ENCODE results near the gene BMP8A.
"Not testable (repeated sequence)": the region's sequence is repeated elsewhere in the genome, so short reads cannot be mapped to it uniquely, and the experiment has no call there.

BMP8A gene

GRCh38 chr1:39470040-39470439 is 21.4 kb upstream of the BMP8A start:
- Histone ChIP-seq H3K27me3 (ENCODE audit: low read length) (no peaks in the 10 kb centered on the region), H3K4me3 (ENCODE audit: insufficient read depth, low read length, poor library complexity, severe bottlenecking) (no peak overlapping the region), H3K79me2 (ENCODE audit: insufficient read depth, low read length) (no peaks in the 10 kb centered on the region), H3K36me3 (ENCODE audit: low read length) (peaks cover 17% of the 10 kb centered on the region; the same call in 1 of the 2 replicates), H3K9me3 (ENCODE audit: insufficient read depth, low read length) (no peaks in the 10 kb centered on the region), H3K27ac (ENCODE audit: low read depth, low read length) (no peak overlapping the region), H3K9ac (ENCODE audit: low read length) (no peak overlapping the region), H2AFZ (ENCODE audit: low read depth, low read length, severe bottlenecking) (no peak overlapping the region), H3F3A (ENCODE audit: insufficient read depth) (no peaks in the 10 kb centered on the region), H4K20me1 (ENCODE audit: low read depth, low read length) (no peaks in the 10 kb centered on the region), H3K4me2 (ENCODE audit: low read depth, low read length, poor library complexity, severe bottlenecking) (no peak overlapping the region), H3K9me2 (replicated peaks; ENCODE audit: insufficient read depth, low read length) (no peaks in the 10 kb centered on the region)
- no peak for TF ChIP-seq EZH2phosphoT487 (conservative IDR thresholded peaks at IDR 0.05; ENCODE audit: low read length)

- no peaks in the 10 kb centered on the region for H3K9me3 ChIP-seq (ENCODE audit: insufficient read depth, low read length)
- H3F3A ChIP-seq (ENCODE audit: insufficient read depth) = no peaks in the 10 kb centered on the region
- H3K79me2 ChIP-seq (ENCODE audit: insufficient read depth, low read length) = no peaks in the 10 kb centered on the region
- H3K4me3 ChIP-seq (ENCODE audit: insufficient read depth, low read length, poor library complexity, severe bottlenecking) = no peak overlapping the region
- no peaks in the 10 kb centered on the region for H3K9me2 ChIP-seq (replicated peaks; ENCODE audit: insufficient read depth, low read length)
- peaks cover 17% of the 10 kb centered on the region; the same call in 1 of the 2 replicates for H3K36me3 ChIP-seq (ENCODE audit: low read length)
- TF ChIP-seq CTCF (IDR thresholded peaks at IDR 0.05; ENCODE audit: insufficient read depth, low read length, poor library complexity, severe bottlenecking) (no peak), EZH2phosphoT487 (conservative IDR thresholded peaks at IDR 0.05; ENCODE audit: low read length) (no peak)
- no peak overlapping the region for H3K27ac ChIP-seq (ENCODE audit: low read depth, low read length)
- no peaks in the 10 kb centered on the region for H3K27me3 ChIP-seq (ENCODE audit: low read length)
- no peak overlapping the region for H3K4me2 ChIP-seq (ENCODE audit: low read depth, low read length, poor library complexity, severe bottlenecking)
- no peak overlapping the region for H3K9ac ChIP-seq (ENCODE audit: low read length)
- no peak overlapping the region for H2AFZ ChIP-seq (ENCODE audit: low read depth, low read length, severe bottlenecking)
- no peaks in the 10 kb centered on the region for H4K20me1 ChIP-seq (ENCODE audit: low read depth, low read length)
Measured at GRCh38 chr1:39472826-39473225, 18.6 kb upstream of the BMP8A start.

GRCh38 chr1:39473324-39473723 is 18.1 kb upstream of the BMP8A start:
- no peaks in the 10 kb centered on the region for H3K9me3 ChIP-seq (ENCODE audit: insufficient read depth, low read length)
- H3F3A ChIP-seq (ENCODE audit: insufficient read depth) = no peaks in the 10 kb centered on the region
- no peak overlapping the region for H3K9ac ChIP-seq (ENCODE audit: low read length)
- peaks cover 17% of the 10 kb centered on the region; the same call in 1 of the 2 replicates for H3K36me3 ChIP-seq (ENCODE audit: low read length)
- no peaks in the 10 kb centered on the region for H3K79me2 ChIP-seq (ENCODE audit: insufficient read depth, low read length)
- no peak overlapping the region for H3K4me2 ChIP-seq (ENCODE audit: low read depth, low read length, poor library complexity, severe bottlenecking)
- no peaks in the 10 kb centered on the region for H3K27me3 ChIP-seq (ENCODE audit: low read length)
- no peaks in the 10 kb centered on the region for H3K9me2 ChIP-seq (replicated peaks; ENCODE audit: insufficient read depth, low read length)
- no peaks in the 10 kb centered on the region for H4K20me1 ChIP-seq (ENCODE audit: low read depth, low read length)
- no peak overlapping the region for H3K27ac ChIP-seq (ENCODE audit: low read depth, low read length)
- no peak overlapping the region for H2AFZ ChIP-seq (ENCODE audit: low read depth, low read length, severe bottlenecking)
- H3K4me3 ChIP-seq (ENCODE audit: insufficient read depth, low read length, poor library complexity, severe bottlenecking) = no peak overlapping the region
- TF ChIP-seq EZH2phosphoT487 (conservative IDR thresholded peaks at IDR 0.05; ENCODE audit: low read length) (no peak), CTCF (IDR thresholded peaks at IDR 0.05; ENCODE audit: insufficient read depth, low read length, poor library complexity, severe bottlenecking) (no peak)

- Histone ChIP-seq H3K4me2 (ENCODE audit: low read depth, low read length, poor library complexity, severe bottlenecking) (no peak overlapping the region), H3K79me2 (ENCODE audit: insufficient read depth, low read length) (no peaks in the 10 kb centered on the region), H2AFZ (ENCODE audit: low read depth, low read length, severe bottlenecking) (no peak overlapping the region), H3F3A (ENCODE audit: insufficient read depth) (no peaks in the 10 kb centered on the region), H3K9me2 (replicated peaks; ENCODE audit: insufficient read depth, low read length) (no peaks in the 10 kb centered on the region), H3K27me3 (ENCODE audit: low read length) (no peaks in the 10 kb centered on the region), H3K27ac (ENCODE audit: low read depth, low read length) (no peak overlapping the region), H3K9me3 (ENCODE audit: insufficient read depth, low read length) (no peaks in the 10 kb centered on the region), H3K4me3 (ENCODE audit: insufficient read depth, low read length, poor library complexity, severe bottlenecking) (no peak overlapping the region), H3K36me3 (ENCODE audit: low read length) (peaks cover 13% of the 10 kb centered on the region; the same call in 1 of the 2 replicates), H4K20me1 (ENCODE audit: low read depth, low read length) (no peaks in the 10 kb centered on the region), H3K9ac (ENCODE audit: low read length) (no peak overlapping the region)
- TF ChIP-seq EZH2phosphoT487 (conservative IDR thresholded peaks at IDR 0.05; ENCODE audit: low read length) (no peak), CTCF (IDR thresholded peaks at IDR 0.05; ENCODE audit: insufficient read depth, low read length, poor library complexity, severe bottlenecking) (no peak)
Measured at GRCh38 chr1:39474810-39475209, 16.6 kb upstream of the BMP8A start.

GRCh38 chr1:39475551-39475950 is 15.9 kb upstream of the BMP8A start:
- H3K4me2 ChIP-seq (ENCODE audit: low read depth, low read length, poor library complexity, severe bottlenecking); H3K9me3 ChIP-seq (ENCODE audit: insufficient read depth, low read length); H3K27me3 ChIP-seq (ENCODE audit: low read length); H3K4me3 ChIP-seq (ENCODE audit: insufficient read depth, low read length, poor library complexity, severe bottlenecking); H3K9me2 ChIP-seq (replicated peaks; ENCODE audit: insufficient read depth, low read length); H3K9ac ChIP-seq (ENCODE audit: low read length); H4K20me1 ChIP-seq (ENCODE audit: low read depth, low read length); H3K79me2 ChIP-seq (ENCODE audit: insufficient read depth, low read length); H2AFZ ChIP-seq (ENCODE audit: low read depth, low read length, severe bottlenecking); H3K27ac ChIP-seq (ENCODE audit: low read depth, low read length); H3F3A ChIP-seq (ENCODE audit: insufficient read depth): not testable (repeated sequence)
- peaks cover 15% of the 10 kb centered on the region; the same call in 1 of the 2 replicates for H3K36me3 ChIP-seq (ENCODE audit: low read length)
